ENCODE results near the gene SEPTIN5.

GRCh38 chr22:19719050-19719482 lies 4.8 kb downstream of the SEPTIN5 start:
- peak in 1 of 3 experiments; percentile 7 for TF ChIP-seq YY1 (IDR thresholded peaks at IDR 0.05; ENCODE audit: borderline replicate concordance in 1 of 3, control insufficient read depth in 1 of 3, extremely low read depth in 1 of 3, insufficient read depth in 3 of 3, insufficient read length in 1 of 3, insufficient replicate concordance in 2 of 3, low read depth in 1 of 3, low read length in 2 of 3)
- TF ChIP-seq CTCF (IDR thresholded peaks at IDR 0.05 in 2 of 3, conservative IDR thresholded peaks at IDR 0.05 in 1 of 3; ENCODE audit: insufficient read depth in 2 of 3, low read depth in 1 of 3, low read length in 3 of 3), result no peak
- TF ChIP-seq MXI1 (IDR thresholded peaks at IDR 0.05; ENCODE audit: low read depth, low read length), result no peak; the same call in 1 of the 2 replicates
- no peak; the same call in 1 of the 2 replicates for TF ChIP-seq GATAD2A (IDR thresholded peaks at IDR 0.05)
- TF ChIP-seq NFE2L1 (tag; IDR thresholded peaks at IDR 0.05; ENCODE audit: borderline replicate concordance, low read depth), result no peak
- TF ChIP-seq MYNN (IDR thresholded peaks at IDR 0.05), result no peak
- no peak for TF ChIP-seq MYNN (CRISPR knock-in tag; IDR thresholded peaks at IDR 0.05)
- TF ChIP-seq ZNF311 (CRISPR knock-in tag; IDR thresholded peaks at IDR 0.05), result no peak
